WERI-Rb-1 (cell line): ENCODE results near the gene STK40.
A peak's percentile ranks its signal among the peaks of the same experiment; 100 is the strongest.

Experiments used
- DNase-seq: peaks from one replicate; pipeline ENCODE4 v3.0.0-alpha.2; 2020
- H3K27ac ChIP-seq: fragments of 250-450 bp; sonication (Bioruptor Pico); 2 replicates; pipeline ENCODE4 v1.5.1; 2020; ENCODE audit warnings: mild to moderate bottlenecking, moderate library complexity
- H3K27me3 ChIP-seq: fragments of 250-450 bp; sonication (Bioruptor Pico); 2 replicates; pipeline ENCODE4 v1.5.1; 2021; ENCODE audit warnings: mild to moderate bottlenecking, low read depth, moderate library complexity; ENCODE audit not compliant: insufficient read depth, severe bottlenecking
- H3K36me3 ChIP-seq: fragments of 250-450 bp; sonication (Bioruptor Pico); 2 replicates; pipeline ENCODE4 v1.5.1; 2020; ENCODE audit warnings: mild to moderate bottlenecking, moderate library complexity
- H3K4me3 ChIP-seq: 2 replicates; pipeline ENCODE4 v1.5.1; 2011; ENCODE audit warnings: low read depth, mild to moderate bottlenecking, control low read depth, low read length
- H3K9me3 ChIP-seq: fragments of 250-450 bp; sonication (Bioruptor Pico); 2 replicates; pipeline ENCODE4 v1.5.1; 2021; ENCODE audit warnings: mild to moderate bottlenecking, moderate library complexity; ENCODE audit not compliant: severe bottlenecking
- TF ChIP-seq, protein P1 (sequence below): IDR thresholded peaks from 2 replicates; pipeline ENCODE4 v1.5.1; 2011; ENCODE audit warnings: low read depth, mild to moderate bottlenecking, control low read depth, inconsistent platforms, low read length

STK40 gene

DNA sequence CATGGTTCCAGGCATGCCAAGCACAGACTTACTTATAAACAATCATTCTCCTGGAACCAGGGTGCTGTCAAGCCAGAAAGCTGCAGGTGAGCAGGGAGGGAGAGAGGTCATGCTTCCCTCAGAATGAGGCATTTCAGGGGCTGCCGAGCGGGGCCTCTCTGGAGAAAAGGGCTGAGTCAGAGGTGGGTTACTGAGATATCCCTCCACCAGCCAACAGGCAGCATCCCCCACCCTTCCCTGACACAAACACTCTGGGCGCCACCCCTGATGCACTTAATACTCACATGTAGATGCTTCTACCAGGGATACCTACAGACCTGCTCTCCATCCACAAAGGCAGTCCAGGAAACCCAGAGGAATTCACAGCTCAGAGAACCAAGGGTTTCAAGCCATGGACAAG lies 13.1 kb downstream of the STK40 start:
- Histone ChIP-seq H3K9me3 (no peaks in the 10 kb centered on the region), H3K27me3 (no peaks in the 10 kb centered on the region), H3K36me3 (peaks cover 8% of the 10 kb centered on the region), H3K27ac (peak overlapping the region; percentile 91), H3K4me3 (no peak overlapping the region)
- TF ChIP-seq, protein P1, sequence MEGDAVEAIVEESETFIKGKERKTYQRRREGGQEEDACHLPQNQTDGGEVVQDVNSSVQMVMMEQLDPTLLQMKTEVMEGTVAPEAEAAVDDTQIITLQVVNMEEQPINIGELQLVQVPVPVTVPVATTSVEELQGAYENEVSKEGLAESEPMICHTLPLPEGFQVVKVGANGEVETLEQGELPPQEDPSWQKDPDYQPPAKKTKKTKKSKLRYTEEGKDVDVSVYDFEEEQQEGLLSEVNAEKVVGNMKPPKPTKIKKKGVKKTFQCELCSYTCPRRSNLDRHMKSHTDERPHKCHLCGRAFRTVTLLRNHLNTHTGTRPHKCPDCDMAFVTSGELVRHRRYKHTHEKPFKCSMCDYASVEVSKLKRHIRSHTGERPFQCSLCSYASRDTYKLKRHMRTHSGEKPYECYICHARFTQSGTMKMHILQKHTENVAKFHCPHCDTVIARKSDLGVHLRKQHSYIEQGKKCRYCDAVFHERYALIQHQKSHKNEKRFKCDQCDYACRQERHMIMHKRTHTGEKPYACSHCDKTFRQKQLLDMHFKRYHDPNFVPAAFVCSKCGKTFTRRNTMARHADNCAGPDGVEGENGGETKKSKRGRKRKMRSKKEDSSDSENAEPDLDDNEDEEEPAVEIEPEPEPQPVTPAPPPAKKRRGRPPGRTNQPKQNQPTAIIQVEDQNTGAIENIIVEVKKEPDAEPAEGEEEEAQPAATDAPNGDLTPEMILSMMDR: no peak
- DNase-seq: no peak

DNA sequence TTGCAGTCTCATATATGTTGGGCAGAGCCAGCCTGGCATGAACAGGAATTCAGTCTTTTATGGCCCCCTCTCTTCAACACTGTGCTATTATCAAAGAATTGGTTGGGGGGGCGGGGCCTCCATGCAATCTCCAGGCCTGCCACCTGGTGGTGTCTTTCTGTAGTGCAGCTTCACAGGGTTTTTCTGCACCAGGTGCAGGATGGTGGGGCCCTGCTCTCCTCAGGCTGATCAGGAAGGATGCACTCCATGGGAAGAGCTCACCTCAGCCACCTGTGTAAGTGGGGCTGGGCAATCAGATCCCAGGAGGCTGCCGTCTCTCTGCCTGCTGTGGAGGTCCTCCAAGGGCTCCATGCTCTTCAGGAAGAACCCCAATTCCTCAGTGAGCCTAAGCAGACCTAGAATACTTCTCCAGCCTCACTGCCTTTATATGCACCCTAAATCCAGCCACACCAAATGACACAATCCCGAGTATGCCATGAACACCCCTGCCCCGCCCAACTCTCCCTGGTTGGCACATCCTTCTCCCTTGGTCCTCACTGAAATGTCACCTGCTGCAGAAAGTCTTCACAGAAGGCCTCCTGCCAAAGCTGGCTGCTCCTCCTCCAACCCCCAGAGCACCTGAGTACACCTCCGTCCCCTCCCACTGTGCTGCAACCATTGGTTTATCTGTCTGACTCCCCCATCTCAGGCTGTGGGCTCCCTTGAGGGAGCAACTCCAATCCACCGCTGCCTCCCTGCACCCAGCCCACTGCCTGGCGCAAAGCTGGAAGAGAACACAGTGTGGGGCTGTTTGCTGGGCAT lies 16.5 kb downstream of the STK40 start:
- Histone ChIP-seq H3K27me3 (no peaks in the 10 kb centered on the region), H3K9me3 (no peaks in the 10 kb centered on the region), H3K36me3 (peaks cover 16% of the 10 kb centered on the region), H3K27ac (no peak overlapping the region), H3K4me3 (no peak overlapping the region)
- TF ChIP-seq, protein P1: peak; percentile 85
- DNase-seq: peak; percentile 77

DNA sequence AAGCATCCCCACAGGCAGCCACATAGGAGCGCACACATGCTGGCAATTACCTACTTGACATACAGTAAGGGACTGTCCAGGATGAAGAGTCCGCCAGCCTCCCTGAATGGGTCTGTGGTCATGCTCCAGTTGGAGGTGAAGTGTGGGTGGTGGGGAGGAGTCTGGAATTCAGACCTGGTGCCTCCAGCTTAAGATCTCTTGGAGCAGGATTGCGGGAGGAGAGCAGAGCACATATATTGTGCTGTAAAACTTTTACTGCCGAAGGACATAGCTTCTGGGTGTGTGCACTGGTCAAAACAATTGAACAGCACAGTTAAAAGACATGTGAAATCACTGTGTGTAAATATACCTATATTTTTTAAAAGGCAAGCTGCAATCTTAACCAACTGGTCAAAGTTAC lies 17.9 kb downstream of the STK40 start:
- Histone ChIP-seq H3K4me3 (no peak overlapping the region), H3K36me3 (peaks cover 20% of the 10 kb centered on the region), H3K9me3 (no peaks in the 10 kb centered on the region), H3K27me3 (no peaks in the 10 kb centered on the region), H3K27ac (no peak overlapping the region)
- DNase-seq: no peak
- TF ChIP-seq, protein P1: no peak

DNA sequence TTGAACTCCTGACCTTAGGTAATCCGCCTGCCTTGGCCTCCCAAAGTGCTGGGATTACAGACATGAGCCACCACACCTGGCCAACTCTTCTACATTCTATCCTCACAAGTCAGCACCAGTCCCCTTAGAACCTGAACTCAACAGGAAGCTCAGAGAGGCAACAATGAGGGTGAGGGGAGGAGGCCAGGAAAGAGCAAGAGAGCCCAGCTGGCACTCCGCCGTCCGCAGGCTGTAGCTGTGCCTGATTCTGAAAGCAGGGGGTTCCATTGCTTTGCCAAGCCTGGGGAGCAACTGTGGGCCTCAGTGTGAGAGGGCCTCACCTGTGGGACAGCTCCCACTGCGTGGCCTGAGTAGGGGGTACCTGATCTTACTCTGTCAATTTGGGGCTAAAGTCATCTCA lies 18.7 kb downstream of the STK40 start:
- Histone ChIP-seq H3K9me3 (no peaks in the 10 kb centered on the region), H3K36me3 (peaks cover 27% of the 10 kb centered on the region), H3K4me3 (no peak overlapping the region), H3K27ac (no peak overlapping the region), H3K27me3 (no peaks in the 10 kb centered on the region)
- TF ChIP-seq, protein P1: no peak
- DNase-seq: no peak

DNA sequence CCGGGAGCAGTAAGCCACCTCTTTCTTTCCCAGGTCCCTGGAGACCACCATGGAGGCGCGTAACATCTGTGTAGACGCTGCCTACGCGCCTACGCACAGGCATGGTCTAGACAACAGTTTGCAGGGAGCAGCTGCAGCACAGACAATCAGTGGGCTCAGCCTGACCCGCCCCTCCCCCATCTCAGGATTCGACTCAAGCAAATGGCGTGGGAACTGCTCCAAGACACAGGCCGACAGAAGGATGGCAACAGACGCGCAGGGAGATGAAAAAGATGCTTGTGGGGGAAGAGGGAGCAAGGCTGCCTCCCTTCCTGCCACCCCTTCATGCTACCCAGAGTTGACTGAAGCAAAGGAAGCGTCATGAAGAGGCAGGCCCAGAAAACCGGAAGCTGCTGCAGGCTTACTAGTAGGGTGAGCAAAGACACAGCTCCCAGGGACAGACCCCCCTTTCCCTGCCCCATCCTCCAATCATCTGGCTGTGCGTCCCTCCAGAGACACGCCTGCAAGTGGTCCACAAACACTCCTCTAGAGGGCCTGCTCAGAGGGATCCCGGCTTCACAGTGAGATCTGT lies 19.5 kb downstream of the STK40 start:
- no peaks in the 10 kb centered on the region for H3K9me3 ChIP-seq
- TF ChIP-seq, protein P1: 0 out of 2 replicates have a peak, but pooled peaks have one; percentile 15
- H3K27me3 ChIP-seq: no peaks in the 10 kb centered on the region
- peak; percentile 77 for DNase-seq
- H3K4me3 ChIP-seq: no peak overlapping the region
- peak overlapping the region; percentile 61 for H3K27ac ChIP-seq
- peaks cover 29% of the 10 kb centered on the region for H3K36me3 ChIP-seq
